Chondrocyte (in vitro differentiated cells): Measurements from ENCODE around the gene RALGPS1. TPM values are rescaled to one million over a fixed set of nuclear protein-coding genes. Genes with fewer than 3 reads are reported as not detected.

Source experiments
- DNase-seq: peaks from one replicate; pipeline ENCODE4 v3.0.0; 2021; ENCODE audit warnings: mixed read lengths, low spot score
- H3K27ac Mint-ChIP-seq: one replicate; pipeline ENCODE4 v1.8.0; 2021; ENCODE audit warnings: mild to moderate bottlenecking, moderate library complexity, mixed read lengths; ENCODE audit not compliant: unreplicated experiment
- H3K27me3 Mint-ChIP-seq: 2 replicates; pipeline ENCODE4 v1.8.0; 2021; ENCODE audit warnings: low read depth, mixed read lengths
- H3K36me3 Mint-ChIP-seq: 2 replicates; pipeline ENCODE4 v1.8.0; 2021; ENCODE audit warnings: low read depth, mixed read lengths
- H3K4me1 Mint-ChIP-seq: 2 replicates; pipeline ENCODE4 v1.8.0; 2021; ENCODE audit warnings: low read depth, mild to moderate bottlenecking, mixed read lengths
- H3K4me3 Mint-ChIP-seq: one replicate; pipeline ENCODE4 v1.8.0; 2021; ENCODE audit warnings: mild to moderate bottlenecking, moderate library complexity, mixed read lengths; ENCODE audit not compliant: unreplicated experiment
- H3K9me3 Mint-ChIP-seq: 2 replicates; pipeline ENCODE4 v1.8.0; 2021; ENCODE audit warnings: low read depth, mixed read lengths
- total RNA-seq: library from RNA; stranded (reverse); gene quantifications from 3 replicates; pipeline ENCODE4 v1.2.1, GENCODE V29; 2021
- TF ChIP-seq, protein P1 (sequence below): fragments of 200-600 bp; sonication (generic); IDR thresholded peaks from 2 replicates; pipeline ENCODE4 v1.5.0; 2021; ENCODE audit warnings: antibody characterized with exemption, mild to moderate bottlenecking, moderate library complexity

The RALGPS1 gene
- total RNA-seq, 1 donor from 2014 or later: 8.1 TPM

DNA sequence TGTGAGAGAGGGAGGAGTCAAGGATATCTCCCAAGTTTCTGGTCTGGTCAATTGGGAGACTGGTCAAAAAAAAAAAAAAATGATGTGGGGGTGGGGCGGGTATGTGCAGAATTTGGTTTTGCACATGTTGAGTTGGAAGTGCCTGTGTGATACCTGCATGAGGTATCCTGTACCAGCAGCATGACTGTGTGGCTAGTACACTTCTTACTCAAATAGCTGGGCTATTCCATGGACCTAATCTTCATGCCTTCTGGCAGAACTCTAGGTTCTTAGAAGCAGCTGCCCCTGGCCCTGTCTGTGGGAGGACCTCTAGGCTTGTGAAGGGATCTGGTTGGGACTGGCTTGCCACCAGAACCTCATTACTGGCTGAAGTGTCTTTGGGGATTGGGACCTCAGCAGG lies 93.5 kb downstream of the RALGPS1 start:
- DNase-seq: no peak
- Mint-ChIP-seq H3K9me3 (no peaks in the 10 kb centered on the region), H3K4me1 (peaks cover 6% of the 10 kb centered on the region), H3K27me3 (no peaks in the 10 kb centered on the region), H3K27ac (no peak overlapping the region), H3K36me3 (peaks cover 3% of the 10 kb centered on the region), H3K4me3 (no peak overlapping the region)
- TF ChIP-seq, protein P1, sequence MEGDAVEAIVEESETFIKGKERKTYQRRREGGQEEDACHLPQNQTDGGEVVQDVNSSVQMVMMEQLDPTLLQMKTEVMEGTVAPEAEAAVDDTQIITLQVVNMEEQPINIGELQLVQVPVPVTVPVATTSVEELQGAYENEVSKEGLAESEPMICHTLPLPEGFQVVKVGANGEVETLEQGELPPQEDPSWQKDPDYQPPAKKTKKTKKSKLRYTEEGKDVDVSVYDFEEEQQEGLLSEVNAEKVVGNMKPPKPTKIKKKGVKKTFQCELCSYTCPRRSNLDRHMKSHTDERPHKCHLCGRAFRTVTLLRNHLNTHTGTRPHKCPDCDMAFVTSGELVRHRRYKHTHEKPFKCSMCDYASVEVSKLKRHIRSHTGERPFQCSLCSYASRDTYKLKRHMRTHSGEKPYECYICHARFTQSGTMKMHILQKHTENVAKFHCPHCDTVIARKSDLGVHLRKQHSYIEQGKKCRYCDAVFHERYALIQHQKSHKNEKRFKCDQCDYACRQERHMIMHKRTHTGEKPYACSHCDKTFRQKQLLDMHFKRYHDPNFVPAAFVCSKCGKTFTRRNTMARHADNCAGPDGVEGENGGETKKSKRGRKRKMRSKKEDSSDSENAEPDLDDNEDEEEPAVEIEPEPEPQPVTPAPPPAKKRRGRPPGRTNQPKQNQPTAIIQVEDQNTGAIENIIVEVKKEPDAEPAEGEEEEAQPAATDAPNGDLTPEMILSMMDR: no peak

DNA sequence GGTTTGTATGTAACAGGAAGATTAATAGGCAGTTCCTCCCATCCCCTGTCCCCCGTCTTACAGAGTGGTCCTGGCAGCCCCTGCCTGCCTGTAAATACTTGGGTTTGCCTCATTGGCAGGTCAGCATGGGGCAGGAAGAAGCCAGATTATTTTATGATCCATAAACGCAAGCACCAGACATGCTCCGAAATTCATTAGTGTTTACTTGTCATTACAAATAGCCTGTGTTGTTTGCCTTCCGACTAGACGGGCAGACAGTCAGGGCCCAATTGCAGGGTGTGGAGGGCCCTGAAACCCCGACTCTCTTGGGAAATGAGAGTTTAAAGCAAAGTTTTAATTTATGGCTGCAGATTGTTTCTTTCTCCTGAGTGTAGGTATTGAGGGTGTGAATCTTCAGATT lies 97.2 kb downstream of the RALGPS1 start:
- peaks cover 1% of the 10 kb centered on the region for H3K36me3 Mint-ChIP-seq
- no peak overlapping the region for H3K4me3 Mint-ChIP-seq
- no peaks in the 10 kb centered on the region for H3K27me3 Mint-ChIP-seq
- TF ChIP-seq, protein P1: no peak
- H3K27ac Mint-ChIP-seq: no peak overlapping the region
- H3K4me1 Mint-ChIP-seq: no peaks in the 10 kb centered on the region
- no peaks in the 10 kb centered on the region for H3K9me3 Mint-ChIP-seq
- DNase-seq: no peak

DNA sequence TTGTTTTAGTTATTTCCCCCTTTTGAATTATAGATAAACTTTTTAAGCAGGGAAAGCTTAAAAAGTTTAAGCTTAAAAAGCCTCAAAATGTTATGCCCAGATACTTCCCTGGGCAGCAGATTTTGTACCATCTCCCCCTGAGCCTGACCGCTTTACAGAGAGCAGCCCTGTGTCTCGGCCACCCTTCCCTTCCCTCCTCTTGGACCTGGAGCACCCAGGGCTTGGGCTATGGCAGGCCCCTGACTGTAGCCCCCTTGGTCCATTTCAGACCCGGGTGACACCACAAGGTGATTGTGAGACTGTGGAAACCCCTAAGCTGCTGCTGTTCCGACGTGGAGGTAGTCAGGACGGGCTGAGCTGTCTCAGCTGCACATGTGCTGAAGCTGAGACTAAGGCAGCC lies 97.7 kb downstream of the RALGPS1 start:
- Mint-ChIP-seq H3K4me1 (no peaks in the 10 kb centered on the region), H3K9me3 (no peaks in the 10 kb centered on the region), H3K4me3 (no peak overlapping the region), H3K27ac (no peak overlapping the region), H3K36me3 (peaks cover 1% of the 10 kb centered on the region), H3K27me3 (no peaks in the 10 kb centered on the region)
- no peak for DNase-seq
- TF ChIP-seq, protein P1: no peak

DNA sequence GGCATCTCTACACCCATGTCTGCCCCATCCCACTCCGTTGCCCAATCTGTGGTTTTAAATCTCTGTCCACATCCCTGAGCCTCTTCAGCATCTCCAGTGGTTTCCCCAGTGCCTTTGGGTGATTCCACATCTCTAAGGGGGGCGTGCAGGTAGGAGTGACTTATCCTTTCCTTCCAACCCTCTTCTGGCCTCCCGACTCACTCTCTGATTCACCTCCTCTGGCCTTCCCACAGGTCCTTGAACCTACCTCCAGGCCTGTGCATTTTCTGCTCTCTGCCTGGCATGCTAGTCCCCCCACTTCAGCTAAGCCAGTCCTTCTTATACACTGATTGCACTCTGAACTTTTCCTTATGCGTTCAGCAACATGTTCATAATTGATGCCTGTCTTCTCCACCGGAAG lies 99.0 kb downstream of the RALGPS1 start:
- Mint-ChIP-seq H3K4me1 (no peaks in the 10 kb centered on the region), H3K27me3 (no peaks in the 10 kb centered on the region), H3K36me3 (peaks cover 1% of the 10 kb centered on the region), H3K27ac (no peak overlapping the region), H3K9me3 (no peaks in the 10 kb centered on the region), H3K4me3 (no peak overlapping the region)
- no peak for DNase-seq
- TF ChIP-seq, protein P1: no peak

DNA sequence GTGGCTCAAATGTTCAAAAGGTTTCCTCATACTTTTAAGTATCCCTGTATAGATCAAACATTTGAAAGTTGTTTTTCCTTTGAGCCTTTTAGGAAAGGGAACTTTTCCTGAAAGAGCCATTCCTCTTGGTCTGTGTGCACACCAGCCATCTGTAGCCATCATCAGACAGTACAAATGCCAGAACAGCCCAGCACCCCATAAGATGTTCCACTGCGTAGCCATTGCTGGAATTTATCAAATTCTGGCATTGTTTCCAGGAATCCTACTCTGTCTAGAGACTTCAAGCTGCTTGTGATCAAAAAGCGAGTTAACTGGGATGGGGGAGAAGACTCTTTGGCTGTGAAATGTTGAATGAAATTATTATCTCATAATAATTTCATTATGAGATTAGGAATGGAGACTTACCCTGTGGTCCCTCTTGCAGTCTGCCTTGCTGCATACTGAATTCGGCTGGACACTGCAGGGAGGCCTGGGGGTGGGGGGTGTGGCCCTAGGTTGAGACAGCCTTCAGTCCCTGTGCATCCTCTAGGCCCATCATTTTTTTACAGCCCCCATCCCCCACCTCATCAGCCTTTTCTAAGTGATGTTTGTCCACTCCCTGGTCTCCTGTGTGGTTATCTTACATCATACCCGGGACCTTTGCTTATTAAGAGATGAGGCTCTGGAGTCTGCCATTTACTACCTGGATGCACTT lies 99.8 kb downstream of the RALGPS1 start:
- Mint-ChIP-seq H3K36me3 (peaks cover 1% of the 10 kb centered on the region), H3K4me1 (no peaks in the 10 kb centered on the region), H3K27me3 (no peaks in the 10 kb centered on the region), H3K27ac (no peak overlapping the region), H3K9me3 (no peaks in the 10 kb centered on the region), H3K4me3 (no peak overlapping the region)
- TF ChIP-seq, protein P1: no peak
- no peak for DNase-seq
